CD4-positive, alpha-beta T cell treated with Interleukin-4 for 1 hour (primary cell): Measurements from ENCODE around the gene SIGLEC15.
A peak's percentile ranks its signal among the peaks of the same experiment; 100 is the strongest.
"Not testable (repeated sequence)": the region's sequence is repeated elsewhere in the genome, so short reads cannot be mapped to it uniquely, and the experiment has no call there.

ENCODE experiments used
- DNase-seq, 2 donors: peaks; one replicate each; pipeline ENCODE4 v3.0.0-alpha.2; 2020 to 2022

SIGLEC15 gene

GRCh38 chr18:45825258-45826044 is at the start of gene SIGLEC15:
Gene SIGLEC15, plus strand, starts transcription at chr18:45825675. Its CDS starts 54 bp downstream, at chr18:45825729.
- DNase-seq, result no peak

DNA sequence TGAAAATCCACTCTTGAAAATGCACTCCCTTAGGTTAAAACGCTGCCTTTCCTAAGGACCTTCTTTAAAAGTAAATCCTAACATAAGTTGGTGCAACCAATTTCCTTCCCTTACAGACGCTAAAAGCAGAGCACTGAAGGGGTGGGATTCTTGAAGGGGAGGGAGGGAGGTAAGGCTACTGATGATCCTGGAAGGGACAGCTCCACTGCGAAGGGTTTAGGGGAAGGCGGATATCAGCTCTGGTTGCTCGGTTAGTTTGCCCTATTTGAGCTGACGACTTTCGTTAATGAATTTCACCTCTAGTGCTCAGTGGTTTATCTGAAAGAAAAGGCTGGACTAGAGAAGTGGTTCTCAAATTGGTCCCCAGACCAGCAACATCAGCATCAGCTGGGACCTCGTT is 49.7 kb upstream of the SIGLEC15 start:
- no peak for DNase-seq

GRCh38 chr18:45777393-45777792 is 48.1 kb upstream of the SIGLEC15 start:
- no peak for DNase-seq

GRCh38 chr18:45780568-45780967 is 44.9 kb upstream of the SIGLEC15 start:
- no peak for DNase-seq

DNA sequence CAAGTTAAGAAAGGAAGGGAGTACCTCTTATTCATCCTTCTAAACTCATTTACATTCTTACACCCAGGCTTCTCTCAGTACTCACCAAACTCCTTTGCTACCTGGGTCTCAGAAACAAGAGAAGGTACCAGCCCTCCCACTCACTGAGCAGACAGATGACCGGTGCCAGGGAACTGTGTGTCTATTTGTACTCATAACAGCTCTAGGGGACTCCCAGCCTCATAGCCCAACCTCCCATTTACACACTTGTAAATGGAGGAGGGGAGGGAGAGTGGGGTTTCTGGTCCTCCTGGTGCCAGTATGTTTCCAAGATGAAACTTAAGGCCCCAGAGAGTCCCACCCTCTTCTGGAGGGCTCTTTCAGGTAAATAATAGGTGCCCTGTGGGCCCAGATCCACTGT is 42.8 kb upstream of the SIGLEC15 start:
- DNase-seq, result no peak

- no peak for DNase-seq
Measured at GRCh38 chr18:45783097-45784075, 42.1 kb upstream of the SIGLEC15 start.

- peak in 1 of 2 donors; percentile 39 for DNase-seq
Measured at GRCh38 chr18:45785134-45785533, 40.3 kb upstream of the SIGLEC15 start.

DNA sequence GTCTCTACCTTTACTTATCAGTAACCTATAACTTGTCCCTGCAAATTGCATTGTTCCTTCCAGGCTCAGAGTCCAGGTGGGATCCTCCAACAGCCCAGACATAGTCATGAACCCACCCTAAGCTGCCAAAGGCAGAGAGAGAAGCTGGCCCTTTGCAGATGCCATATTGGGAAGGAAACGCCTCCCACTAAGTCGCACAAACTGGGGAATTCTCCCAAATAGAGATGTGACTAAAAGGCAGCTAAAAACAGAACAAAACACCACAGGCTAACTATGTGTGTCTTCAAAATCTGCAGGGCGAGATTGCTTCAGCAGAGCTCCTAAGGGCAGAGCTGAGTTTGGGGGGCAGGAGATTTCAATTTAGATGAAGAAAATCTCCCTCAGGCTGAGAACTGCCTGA is 38.5 kb upstream of the SIGLEC15 start:
- DNase-seq, result no peak

DNA sequence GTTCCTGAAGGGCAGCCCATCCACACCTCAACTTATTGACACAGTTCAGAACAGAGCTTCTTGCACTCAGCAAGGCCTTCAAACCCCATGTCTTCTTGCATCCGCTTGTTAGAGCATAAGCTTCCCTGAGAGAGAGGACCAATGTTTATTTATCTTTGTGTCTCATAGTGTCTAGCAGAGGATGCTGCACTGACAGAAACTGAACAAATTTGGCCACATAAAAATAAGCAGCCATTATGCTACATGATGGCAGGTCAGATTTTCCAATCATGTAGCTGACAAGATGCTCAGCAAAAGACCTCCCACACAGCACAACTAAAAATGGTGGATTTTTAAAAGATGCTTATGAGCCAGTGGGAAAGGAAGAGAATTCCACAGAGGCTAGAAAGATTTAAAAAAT is 38.1 kb upstream of the SIGLEC15 start:
- no peak for DNase-seq

- no peak for DNase-seq
Measured at GRCh38 chr18:45788861-45789260, 36.6 kb upstream of the SIGLEC15 start.

DNA sequence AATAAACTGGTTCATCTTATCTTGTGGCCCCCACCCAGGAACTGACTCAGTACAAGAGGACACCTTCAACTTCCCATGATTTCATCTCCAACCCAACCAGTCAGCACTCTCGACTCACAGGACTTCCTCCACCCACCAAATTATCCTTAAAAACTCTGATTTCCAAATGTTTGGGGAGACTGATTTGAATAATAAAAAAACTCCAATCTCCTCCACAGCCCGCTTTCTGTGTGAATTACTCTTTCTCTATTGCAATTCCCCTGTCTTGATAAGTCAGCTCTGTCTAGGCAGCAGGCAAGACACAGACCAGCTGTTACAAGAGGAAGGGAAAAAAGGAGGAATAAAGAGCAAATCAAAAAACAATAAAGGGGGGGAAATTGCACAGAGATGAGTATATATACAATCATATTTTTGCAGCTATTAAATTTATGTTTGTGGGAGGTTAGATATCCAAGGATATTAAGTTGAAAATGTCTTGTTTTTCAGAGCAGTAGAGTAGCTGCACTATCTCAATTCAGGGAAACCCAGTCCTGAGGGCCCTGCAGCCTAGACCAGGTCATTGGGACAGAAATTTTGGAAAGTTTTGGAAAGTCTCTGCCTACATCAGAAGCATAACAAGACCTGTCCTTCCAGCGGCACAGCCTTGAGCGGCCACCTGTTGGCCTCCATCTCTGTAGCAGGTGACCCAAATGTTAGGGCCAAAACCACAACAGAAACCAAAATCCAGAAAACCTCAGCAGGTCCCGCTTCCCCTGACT is 32.8 kb upstream of the SIGLEC15 start:
- DNase-seq, result no peak

DNA sequence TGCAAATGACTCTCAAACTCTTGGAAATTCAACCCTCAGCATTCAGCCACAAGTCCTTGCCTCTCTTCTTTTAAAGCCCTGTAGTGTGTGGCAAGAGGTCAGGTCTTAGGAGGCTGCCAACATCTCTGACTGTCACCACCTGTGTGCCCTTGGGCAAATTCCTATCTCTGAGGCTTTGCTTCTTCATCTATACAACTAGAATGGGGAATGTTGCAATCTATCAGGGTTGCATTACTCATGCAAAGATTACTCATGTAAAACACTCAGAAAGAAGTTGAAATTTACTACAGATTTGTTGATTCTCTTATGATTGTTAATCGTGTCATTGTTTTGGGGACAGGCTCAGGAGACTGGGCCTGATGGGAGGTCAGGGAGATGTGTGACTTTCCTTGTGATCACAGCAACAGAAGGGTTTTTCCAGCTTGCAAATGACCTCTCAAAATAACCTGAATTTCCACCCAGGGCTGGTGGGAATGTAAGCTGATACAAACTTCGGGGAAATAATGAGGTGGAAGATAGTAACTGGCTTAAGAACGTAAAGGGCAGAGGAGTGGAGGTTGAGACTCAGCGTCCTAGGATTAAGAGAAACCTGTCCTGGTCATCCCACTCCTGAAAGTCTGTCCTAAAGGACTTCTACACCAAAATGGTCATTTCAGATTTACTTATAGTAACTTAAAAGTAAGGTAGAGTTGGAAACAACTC is 32.1 kb upstream of the SIGLEC15 start:
- no peak for DNase-seq

GRCh38 chr18:45801416-45802004 is 24.0 kb upstream of the SIGLEC15 start:
- DNase-seq, result no peak

GRCh38 chr18:45802814-45803492 is 22.5 kb upstream of the SIGLEC15 start:
- DNase-seq, result no peak

DNA sequence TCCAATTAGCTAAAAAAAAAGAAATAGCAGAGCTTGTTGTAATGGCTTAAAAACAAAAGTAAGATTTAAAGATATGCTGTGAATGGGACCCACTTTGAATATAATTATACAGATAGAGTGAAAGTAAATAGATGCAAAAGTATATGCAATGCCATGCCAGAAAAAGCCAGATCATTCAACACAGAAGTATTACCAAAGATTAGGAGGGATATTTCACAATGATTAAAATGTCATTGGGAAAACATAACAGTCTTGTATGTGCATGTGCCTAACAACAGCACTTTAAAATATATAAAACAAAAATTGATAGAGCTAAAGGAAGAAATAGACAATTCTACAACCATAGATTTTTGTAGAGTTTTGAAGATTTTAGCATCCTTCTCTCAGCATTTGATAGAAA is 19.9 kb upstream of the SIGLEC15 start:
- DNase-seq, result no peak

DNA sequence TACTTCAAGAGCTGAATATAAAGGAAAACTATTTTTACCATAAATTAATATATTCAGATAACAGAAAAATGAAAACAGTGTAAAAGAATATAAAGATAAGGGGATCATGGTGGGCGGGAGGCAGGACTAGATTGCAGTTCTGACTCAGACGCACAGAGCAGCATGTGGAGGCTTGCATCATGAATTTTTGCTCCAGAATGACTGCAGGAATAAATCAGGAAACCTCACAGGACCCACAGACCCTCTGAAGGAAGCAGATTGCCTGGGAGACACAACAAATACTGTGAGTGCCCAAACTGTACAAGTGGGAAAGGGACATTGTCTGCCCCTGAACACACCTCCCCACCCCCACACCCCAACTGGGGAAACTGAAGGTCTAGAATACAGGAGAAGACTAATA is 19.2 kb upstream of the SIGLEC15 start:
- no peak for DNase-seq

GRCh38 chr18:45807144-45807543 is 18.3 kb upstream of the SIGLEC15 start:
- DNase-seq, result peak in 1 of 2 donors; percentile 27

DNA sequence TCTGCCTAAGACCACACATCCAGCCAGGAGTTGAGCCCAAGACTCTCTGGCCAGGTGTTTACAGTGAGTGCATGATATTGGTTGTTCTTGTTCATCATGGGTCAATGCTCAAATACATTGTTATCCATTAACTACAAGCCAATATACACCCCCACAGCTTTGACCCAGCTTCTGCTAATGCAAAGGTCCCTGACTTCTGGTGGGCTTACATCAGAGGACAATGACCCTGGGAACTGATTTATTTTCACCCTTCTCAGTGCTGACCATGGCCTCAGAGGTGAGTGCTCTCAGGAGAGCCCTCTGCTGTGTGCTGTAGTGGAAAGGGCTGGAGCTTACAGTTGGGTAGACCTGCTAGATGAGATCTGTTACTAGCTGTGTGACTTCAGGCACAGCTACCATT is 10.7 kb upstream of the SIGLEC15 start:
- not testable (repeated sequence) for DNase-seq

DNA sequence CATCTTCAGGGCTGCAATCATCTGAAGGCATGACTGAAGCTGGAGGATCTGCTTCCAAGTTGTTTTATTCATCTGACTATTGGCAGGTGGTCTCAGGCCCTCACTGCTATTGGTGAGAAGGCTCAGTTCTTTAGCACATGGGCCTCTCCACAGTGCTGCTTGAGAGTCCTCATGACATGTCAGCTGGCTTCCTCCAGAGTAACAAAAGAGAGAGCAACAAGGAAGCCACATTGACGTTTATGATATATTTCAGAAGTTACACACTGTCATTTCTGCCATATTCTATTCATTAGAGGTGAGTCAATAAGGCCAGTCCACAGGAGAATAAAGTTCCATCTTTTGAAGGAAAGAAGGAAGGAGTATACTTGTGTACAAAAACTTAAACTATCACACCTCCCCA is 7.9 kb upstream of the SIGLEC15 start:
- DNase-seq, result no peak

DNA sequence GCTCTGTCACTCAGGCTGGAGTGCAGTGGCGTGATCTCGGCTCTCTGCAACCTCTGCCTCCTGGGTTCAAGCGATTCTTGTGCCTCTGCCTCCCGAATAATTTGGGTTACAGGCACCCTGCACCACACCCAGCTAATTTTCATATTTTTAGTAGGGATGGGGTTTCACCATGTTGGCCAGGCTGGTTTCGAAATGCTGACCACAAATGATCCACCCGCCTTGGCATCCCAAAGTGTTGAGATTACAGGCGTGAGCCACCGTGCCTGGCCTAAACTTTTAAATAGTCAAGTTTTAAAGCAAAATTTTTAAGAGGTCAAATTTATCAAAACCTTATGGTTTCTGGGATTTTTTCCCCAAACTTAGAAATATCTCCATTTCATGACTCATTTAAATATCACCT is 6.7 kb upstream of the SIGLEC15 start:
- DNase-seq, result not testable (repeated sequence)

DNA sequence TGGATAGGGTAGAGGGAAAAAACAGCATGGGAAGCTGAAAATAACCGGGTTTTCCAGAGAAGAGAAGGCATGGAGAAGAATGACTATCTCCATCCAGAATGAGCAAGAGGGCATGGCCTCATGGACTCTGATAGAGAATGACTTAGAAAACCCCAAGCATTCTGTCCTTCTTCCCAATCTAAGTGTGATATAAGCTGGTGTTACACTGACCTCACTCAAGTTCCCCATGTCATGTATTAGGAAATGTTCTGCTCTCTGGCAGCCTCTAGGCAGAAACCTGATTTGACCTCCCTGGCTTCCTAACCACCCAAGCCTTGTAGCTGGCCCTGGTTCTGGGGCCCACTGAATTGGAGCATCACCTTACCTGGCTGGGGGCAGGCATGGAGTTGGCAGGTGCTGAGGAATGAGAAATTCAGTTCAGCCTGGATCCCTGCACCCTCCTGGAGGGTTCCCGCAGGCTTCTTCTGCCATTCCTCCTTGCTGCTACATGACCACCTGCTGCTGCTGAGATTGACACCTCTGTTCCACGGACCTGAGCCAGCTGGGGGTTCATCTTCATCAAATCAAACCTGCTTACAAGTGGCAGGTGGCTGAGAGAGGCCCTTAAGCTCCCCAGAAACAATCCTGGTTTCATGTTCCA is 5.2 kb upstream of the SIGLEC15 start:
- DNase-seq, result no peak
